Measurements from ENCODE around the gene AKAP8L.
A peak's percentile ranks its signal among the peaks of the same experiment; 100 is the strongest.

AKAP8L gene

DNA sequence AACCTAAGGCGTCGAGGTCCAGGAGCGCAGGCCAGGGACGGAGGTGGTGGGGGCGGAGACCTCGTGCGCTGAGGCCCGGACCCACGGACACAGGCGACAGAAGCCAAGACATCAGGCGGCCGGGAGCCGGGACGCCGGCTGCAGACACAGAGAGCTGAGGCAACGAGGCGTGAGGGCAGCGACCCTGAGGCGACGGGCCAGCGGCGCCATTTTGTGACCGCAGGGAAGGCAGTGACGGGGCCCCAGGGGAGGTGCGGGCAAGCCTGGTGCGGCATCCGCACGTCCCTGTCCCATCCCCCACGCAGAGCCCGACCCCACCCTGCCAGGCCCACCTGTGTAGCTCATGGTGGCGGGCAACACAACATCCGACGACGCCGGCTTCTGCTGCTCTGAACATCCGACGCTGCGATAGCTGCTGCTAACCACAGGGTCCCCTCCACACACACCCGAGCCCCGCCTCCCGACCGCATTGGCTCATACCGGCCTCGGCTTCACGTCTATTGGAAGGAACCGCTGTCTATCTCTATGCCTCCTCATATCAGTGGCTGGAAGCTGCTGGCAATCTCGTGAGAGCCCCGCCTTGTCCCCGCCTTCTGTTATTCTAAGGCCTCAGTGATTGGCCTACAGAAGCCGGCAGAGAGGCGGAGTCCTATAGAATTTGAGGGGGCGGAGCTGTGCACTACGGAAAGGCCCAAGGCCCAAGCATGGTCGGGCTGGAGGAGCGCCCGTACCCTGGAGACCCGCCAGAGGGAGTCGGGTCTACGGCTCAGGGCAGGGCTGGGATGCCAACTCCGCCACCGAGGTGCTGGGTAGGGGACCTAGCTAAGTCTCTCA, at the start of gene AKAP8L:
TSS of gene AKAP8L (minus strand) at position 410 of the 834 bp plus-strand sequence. CDS start at position 345, 65 bp downstream.
- DNase-seq (ENCODE audit: low read depth): peak; percentile 87

DNA sequence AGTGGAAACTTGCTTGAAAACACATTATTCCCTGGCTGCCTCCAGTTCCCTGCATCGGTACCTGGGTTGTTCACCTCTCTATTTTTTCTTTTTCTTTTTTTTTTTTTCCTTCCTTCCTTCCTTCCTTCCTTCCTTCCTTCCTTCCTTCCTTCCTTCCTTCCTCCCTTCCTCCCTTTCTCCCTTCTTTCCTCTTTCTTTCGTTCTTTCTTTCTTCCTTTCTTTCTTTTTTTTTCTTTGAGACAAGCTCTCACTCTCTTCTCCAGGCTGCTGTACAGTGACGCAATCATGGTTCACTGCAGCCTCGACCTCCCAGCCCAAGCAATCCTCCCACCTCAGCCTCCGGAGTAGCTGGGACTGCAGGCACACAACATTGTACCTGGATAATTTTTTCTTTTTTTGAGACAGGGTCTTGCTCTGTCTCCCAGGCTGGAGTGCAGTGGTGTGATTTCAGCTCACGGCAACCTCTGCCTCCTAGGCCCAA, 49.0 kb upstream of the AKAP8L start:
- DNase-seq (ENCODE audit: low read depth): no peak

DNA sequence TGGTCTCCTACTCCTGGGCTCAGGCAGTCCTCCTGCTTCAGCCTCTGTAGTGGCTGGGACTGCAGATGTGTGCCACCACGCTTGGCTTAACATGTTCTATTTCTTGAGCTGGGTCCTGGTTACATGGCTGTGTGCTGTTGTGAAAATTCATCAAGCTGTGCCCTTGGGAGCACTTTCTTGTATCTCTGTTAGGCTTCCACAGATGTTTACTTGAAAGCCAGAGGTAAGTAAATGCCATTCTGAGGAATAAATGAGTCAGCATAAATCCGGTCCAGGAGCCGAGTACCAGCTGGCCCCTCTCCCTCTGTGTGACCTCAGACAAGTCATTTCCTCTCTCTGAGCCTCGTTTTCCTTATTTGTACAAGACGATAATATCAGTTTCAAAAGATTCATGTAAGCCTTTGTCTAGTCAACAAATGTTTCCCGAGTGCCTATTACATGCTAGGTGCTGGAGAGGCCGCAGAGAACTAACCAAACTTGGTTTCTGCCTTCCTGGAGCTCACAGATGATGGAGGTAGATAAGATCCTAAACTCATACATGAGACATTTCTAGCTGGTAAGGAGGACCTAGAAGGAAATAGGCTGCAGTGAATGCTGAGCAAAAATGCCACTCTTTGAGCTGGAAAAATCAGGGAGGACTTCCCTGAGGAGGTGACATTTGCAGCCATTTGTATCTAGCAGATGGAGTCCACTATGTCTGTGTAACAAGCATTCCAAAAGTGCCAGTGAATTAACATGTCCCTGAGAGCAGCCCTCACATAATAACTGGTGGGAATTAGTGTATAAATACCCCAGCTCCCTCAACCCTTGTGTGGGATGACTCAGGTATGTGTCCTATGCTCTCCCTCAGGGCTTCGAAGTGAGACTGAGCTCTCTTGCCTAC, 48.3 kb upstream of the AKAP8L start:
- DNase-seq (ENCODE audit: low read depth): no peak

- peak; percentile 36 for DNase-seq (ENCODE audit: low read depth)
Observed at GRCh38 chr19:15464394-15465385, 45.9 kb upstream of the AKAP8L start, which contains the start of gene RASAL3. TSS of gene RASAL3 (minus strand) at chr19:15464544. CDS start at chr19:15464358, 186 bp downstream.

DNA sequence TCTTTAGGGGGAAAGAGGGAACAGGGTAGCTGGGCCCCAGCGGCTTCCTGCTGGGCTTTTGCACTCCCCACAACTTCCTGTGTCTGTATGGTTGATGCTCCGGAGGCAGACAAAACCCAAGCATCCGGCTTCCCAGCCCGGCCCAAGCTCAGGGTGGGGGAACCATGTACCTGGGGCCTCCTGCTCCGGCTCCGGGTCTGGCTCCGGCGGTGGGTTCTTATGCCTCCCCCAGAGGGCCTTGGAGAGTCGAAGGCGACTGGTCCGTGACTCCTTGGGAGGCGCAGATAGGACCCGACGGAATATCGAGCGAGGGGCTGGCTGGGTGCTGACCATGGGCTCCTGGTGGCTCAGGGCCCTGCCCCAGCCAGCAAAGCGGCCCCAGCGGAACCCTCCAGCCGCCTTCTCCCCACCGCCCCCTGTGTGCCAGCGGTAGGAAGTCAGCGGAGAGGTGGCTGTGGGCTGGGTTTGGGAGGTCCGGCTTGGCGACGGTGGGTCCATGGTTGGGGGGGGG, 45.1 kb upstream of the AKAP8L start:
- peak; percentile 40 for DNase-seq (ENCODE audit: low read depth)

GRCh38 chr19:15461694-15462093, 42.9 kb upstream of the AKAP8L start:
- DNase-seq (ENCODE audit: low read depth): no peak

GRCh38 chr19:15457701-15458484, 39.1 kb upstream of the AKAP8L start:
- DNase-seq (ENCODE audit: low read depth): no peak

GRCh38 chr19:15456871-15457700, 38.3 kb upstream of the AKAP8L start:
- DNase-seq (ENCODE audit: low read depth): no peak

GRCh38 chr19:15456441-15456840, 37.7 kb upstream of the AKAP8L start:
- no peak for DNase-seq (ENCODE audit: low read depth)

GRCh38 chr19:15455996-15456395, 37.2 kb upstream of the AKAP8L start:
- no peak for DNase-seq (ENCODE audit: low read depth)

DNA sequence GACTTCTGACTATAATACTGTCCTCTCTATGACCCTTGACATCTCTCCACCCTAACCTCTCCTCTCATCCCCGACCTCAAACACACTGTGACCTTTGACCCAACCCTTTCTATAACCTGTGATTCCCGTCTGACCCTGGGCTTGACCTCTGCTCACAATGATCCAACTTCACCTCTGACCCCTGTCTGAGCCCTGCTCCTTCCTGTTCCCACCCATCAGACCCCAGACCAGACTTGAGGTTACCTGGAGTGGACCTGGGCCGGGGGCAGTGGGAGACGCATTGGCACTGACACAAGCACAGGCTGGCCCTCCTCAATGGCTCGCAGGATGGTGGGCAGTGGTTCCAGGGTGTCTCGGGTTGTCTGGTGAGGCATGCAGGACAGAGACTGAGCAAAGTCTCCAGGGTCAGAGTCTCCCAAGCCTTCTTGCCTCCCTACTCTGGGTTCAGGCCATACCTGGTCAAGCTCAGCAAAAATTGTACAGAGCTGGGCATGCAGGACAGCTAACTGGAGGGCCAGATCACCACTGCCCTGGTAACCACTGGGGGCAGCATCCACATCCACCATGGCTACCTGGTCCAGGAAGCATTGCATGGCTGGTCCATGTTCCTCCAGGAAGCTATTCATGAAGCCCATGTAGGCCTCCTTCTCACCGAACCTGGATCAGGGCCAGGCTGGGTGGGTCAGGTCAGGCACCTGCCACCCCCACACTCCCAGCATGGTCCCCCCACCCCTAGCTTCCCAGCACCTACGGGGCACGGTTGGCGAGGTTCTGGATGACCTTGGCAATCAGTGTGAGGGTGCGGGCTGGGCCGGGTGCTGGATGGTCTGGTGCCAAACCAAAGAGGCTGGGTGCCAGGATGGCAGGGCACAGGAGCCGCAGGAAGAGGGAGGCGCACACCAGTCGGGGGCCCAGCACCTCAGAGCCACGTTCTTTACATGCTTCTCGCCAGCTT, 35.4 kb upstream of the AKAP8L start:
- DNase-seq (ENCODE audit: low read depth): no peak

GRCh38 chr19:15453091-15453578, 34.3 kb upstream of the AKAP8L start:
- no peak for DNase-seq (ENCODE audit: low read depth)

GRCh38 chr19:15452111-15453047, 33.6 kb upstream of the AKAP8L start:
- no peak for DNase-seq (ENCODE audit: low read depth)

- no peak for DNase-seq (ENCODE audit: low read depth)
Observed at GRCh38 chr19:15450528-15450890, 31.7 kb upstream of the AKAP8L start.

DNA sequence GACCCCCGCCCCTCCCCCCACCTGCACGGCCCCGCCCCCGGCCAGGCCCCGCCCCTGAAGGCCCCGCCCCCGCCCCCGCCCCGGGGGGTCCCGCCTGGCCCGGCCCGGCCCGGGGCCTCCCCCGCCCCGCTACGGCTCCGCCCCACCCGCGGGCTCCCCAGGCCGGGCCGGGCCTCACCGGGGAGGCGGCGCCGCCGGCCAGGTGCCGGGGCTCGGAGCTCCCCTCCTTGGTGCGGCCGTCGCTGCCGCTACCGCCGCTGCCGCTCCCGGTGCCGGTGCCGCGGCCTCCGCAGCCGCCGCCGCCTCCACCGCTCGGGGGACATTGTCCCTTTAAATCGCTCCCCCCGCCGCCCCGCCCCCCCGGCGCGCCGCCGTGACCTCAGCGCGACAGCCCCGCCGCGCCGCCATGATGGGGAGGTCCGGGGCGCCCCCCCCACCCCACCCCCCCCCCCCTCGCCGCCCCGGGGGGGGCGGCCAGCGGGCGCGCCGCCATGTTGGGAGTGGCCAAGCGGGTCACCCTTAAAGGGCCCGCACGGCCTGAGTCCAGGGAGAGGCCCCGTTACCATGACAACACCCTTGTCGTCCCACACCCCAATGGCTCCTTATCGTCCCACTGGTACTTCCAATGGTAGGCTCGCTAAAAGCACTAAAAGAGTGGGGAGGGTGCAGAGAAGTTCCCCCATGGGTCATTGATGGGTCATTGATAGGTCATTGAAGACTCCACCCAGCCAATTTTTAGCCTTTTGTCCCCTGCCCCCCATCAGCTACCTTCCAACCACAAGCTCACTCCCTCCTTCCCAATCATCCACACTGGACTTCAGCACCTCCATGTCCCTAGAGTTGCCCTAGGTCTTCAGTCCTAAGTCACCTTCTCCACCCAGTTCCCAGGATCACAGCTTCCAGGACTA, 31.1 kb upstream of the AKAP8L start, which contains the start of gene WIZ:
TSS of gene WIZ (minus strand) at position 337 of the 908 bp plus-strand sequence. CDS start 1,649 bp downstream, outside the sequence.
- DNase-seq (ENCODE audit: low read depth): peak; percentile 76

Data from stimulated activated CD8-positive, alpha-beta memory T cell treated with anti-CD3 and anti-CD28 coated beads, Interleukin-15, amount 100 ng/mL, for 24 hours (primary cell).